Lower lobe of right lung (tissue), 2 donors: Measurements from ENCODE around the gene DGAT2L6. TPM values are rescaled to one million over a fixed set of nuclear protein-coding genes. Genes with fewer than 3 reads are reported as not detected.
A peak's percentile ranks its signal among the peaks of the same experiment; 100 is the strongest.

Experiments used
- ATAC-seq, 2 donors: fragments of 200-7000 bp; cut with Tn5 transposase; one replicate each; pipeline ENCODE4 v1.9.1; 2020 to 2022; ENCODE audit warnings: mild to moderate bottlenecking in 2 of 2, moderate library complexity in 2 of 2
- DNase-seq: peaks from one replicate; pipeline ENCODE4 v3.0.0-alpha.2; 2020
- H3K27ac ChIP-seq: fragments of 200-600 bp; one replicate; pipeline ENCODE4 v1.8.0; 2022
- H3K27me3 ChIP-seq: fragments of 200-600 bp; one replicate; pipeline ENCODE4 v1.8.0; 2022; ENCODE audit warnings: low read depth
- H3K36me3 ChIP-seq: fragments of 200-600 bp; one replicate; pipeline ENCODE4 v1.8.0; 2022; ENCODE audit warnings: mild to moderate bottlenecking
- H3K4me1 ChIP-seq: fragments of 200-600 bp; one replicate; pipeline ENCODE4 v1.8.0; 2022
- H3K4me3 ChIP-seq: fragments of 200-600 bp; one replicate; pipeline ENCODE4 v1.8.0; 2022; ENCODE audit warnings: mild to moderate bottlenecking
- H3K9me3 ChIP-seq: fragments of 200-600 bp; one replicate; pipeline ENCODE4 v1.8.0; 2022
- CTCF ChIP-seq: fragments of 200-600 bp; IDR thresholded peaks from one replicate; pipeline ENCODE4 v1.8.0; 2022; ENCODE audit warnings: antibody characterized with exemption, mild to moderate bottlenecking
- intact Hi-C: fragments of 100-400 bp; cut with DNase I; formaldehyde crosslinking; loops from one replicate; pipeline ENCODE4 v1.11.0; 2022
- total RNA-seq: library from RNA; stranded (reverse); fragmentation: NEBNext Ultra II Directional; extraction: Animal tissue kit (Norgen Biotek cat#: 25700); gene quantifications from one replicate; pipeline ENCODE4 v1.2.1, GENCODE V29; 2021
- donor health status: DM: no; HTN: yes; CAD: no; lungs with severe emphysema.

The DGAT2L6 gene
- total RNA-seq, 1 donor from 2014 or later = not detected

GRCh38 chrX:70133303-70134115 is 43.8 kb upstream of the DGAT2L6 start, which contains the start of gene IGBP1:
Gene IGBP1, plus strand, starts transcription at chrX:70133447. Its CDS starts 501 bp downstream, at chrX:70133948.
- Histone ChIP-seq H3K4me3 (peak within 1 kb of the TSS; percentile 75), H3K36me3 (peaks cover 5% of the 10 kb centered on the region), H3K4me1 (peaks cover 15% of the 10 kb centered on the region), H3K27me3 (no peaks in the 10 kb centered on the region), H3K27ac (peak within 1 kb of the TSS; percentile 87), H3K9me3 (no peaks in the 10 kb centered on the region)
- DNase-seq = peak; percentile 88
- peak; percentile 96 to 97 for ATAC-seq
- TF ChIP-seq CTCF = peak; percentile 52
- intact Hi-C loops = no loop called here

DNA sequence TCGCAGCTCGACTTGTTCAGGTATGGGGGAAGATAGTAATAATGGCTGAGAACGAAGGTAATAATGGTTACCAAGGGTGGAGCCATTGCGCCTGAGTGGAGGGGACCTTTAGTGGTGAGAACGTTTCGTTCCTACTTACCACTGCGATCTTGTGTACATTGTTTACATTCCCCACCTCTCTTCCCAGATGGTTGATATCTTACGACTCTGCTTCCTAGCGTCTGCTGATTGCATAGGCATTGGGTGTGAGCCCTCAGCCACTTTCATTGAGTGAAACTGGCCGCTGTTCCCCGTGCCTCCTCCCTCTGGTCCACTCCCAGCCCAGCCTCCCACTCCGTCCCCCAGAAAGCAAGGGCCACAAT is 43.2 kb upstream of the DGAT2L6 start:
- intact Hi-C loops = no loop called here
- no peak for TF ChIP-seq CTCF
- H3K9me3 ChIP-seq = no peaks in the 10 kb centered on the region
- peaks cover 15% of the 10 kb centered on the region for H3K4me1 ChIP-seq
- H3K27ac ChIP-seq = peak overlapping the region; percentile 87
- ATAC-seq (peak; percentile 8 to 38), DNase-seq (no peak)
- peaks cover 5% of the 10 kb centered on the region for H3K36me3 ChIP-seq
- peak overlapping the region; percentile 75 for H3K4me3 ChIP-seq
- no peaks in the 10 kb centered on the region for H3K27me3 ChIP-seq

- no peak overlapping the region for H3K27ac ChIP-seq
- no peaks in the 10 kb centered on the region for H3K27me3 ChIP-seq
- no peak overlapping the region for H3K4me3 ChIP-seq
- DNase-seq = no peak
- ATAC-seq = no peak
- peaks cover 10% of the 10 kb centered on the region for H3K4me1 ChIP-seq
- peaks cover 5% of the 10 kb centered on the region for H3K36me3 ChIP-seq
- no peak for TF ChIP-seq CTCF
- no peaks in the 10 kb centered on the region for H3K9me3 ChIP-seq
- intact Hi-C loops = no loop called here
Measured at GRCh38 chrX:70138622-70139021, 38.7 kb upstream of the DGAT2L6 start.

- Histone ChIP-seq H3K36me3 (peaks cover 5% of the 10 kb centered on the region), H3K27ac (no peak overlapping the region), H3K27me3 (no peaks in the 10 kb centered on the region), H3K4me3 (no peak overlapping the region), H3K9me3 (no peaks in the 10 kb centered on the region), H3K4me1 (peaks cover 9% of the 10 kb centered on the region)
- DNase-seq = no peak
- no peak for ATAC-seq
- TF ChIP-seq CTCF = no peak
- intact Hi-C loops = no loop called here
Measured at GRCh38 chrX:70139736-70140135, 37.5 kb upstream of the DGAT2L6 start.

- H3K27ac ChIP-seq = no peak overlapping the region
- no peak for ATAC-seq
- no peak for DNase-seq
- intact Hi-C loops = no loop called here
- no peaks in the 10 kb centered on the region for H3K36me3 ChIP-seq
- TF ChIP-seq CTCF = no peak
- no peaks in the 10 kb centered on the region for H3K9me3 ChIP-seq
- no peaks in the 10 kb centered on the region for H3K4me1 ChIP-seq
- H3K27me3 ChIP-seq = no peaks in the 10 kb centered on the region
- H3K4me3 ChIP-seq = no peak overlapping the region
Measured at GRCh38 chrX:70141373-70141772, 35.9 kb upstream of the DGAT2L6 start.
